Liver (tissue), 9 donors: ENCODE data around the gene TMEM245. TPM values are rescaled to one million over a fixed set of nuclear protein-coding genes. Genes with fewer than 3 reads are reported as not detected.

Experiments
- DNase-seq: peaks from one replicate; pipeline ENCODE4 v3.0.0-alpha.2; 2017; ENCODE audit warnings: low spot score
- H3K27ac ChIP-seq, 2 donors: one replicate each; pipeline ENCODE4 v1.7.0; 2013; ENCODE audit warnings: inconsistent platforms in 2 of 2, low read length in 2 of 2, control low read depth in 1 of 2, low read depth in 1 of 2, mild to moderate bottlenecking in 1 of 2
- H3K27me3 ChIP-seq, 4 donors: one replicate each; pipeline versions ENCODE4 v1.6.1 to v1.7.0; 2013; ENCODE audit warnings: low read length in 3 of 4, inconsistent platforms in 1 of 4, mild to moderate bottlenecking in 1 of 4, moderate library complexity in 1 of 4; ENCODE audit not compliant: control insufficient read depth in 4 of 4, insufficient read depth in 4 of 4
- H3K36me3 ChIP-seq, 4 donors: one replicate each; pipeline versions ENCODE4 v1.6.1 to v1.7.0; 2013; ENCODE audit warnings: low read length in 3 of 4, mild to moderate bottlenecking in 3 of 4, low read depth in 1 of 4, moderate library complexity in 1 of 4; ENCODE audit not compliant: control insufficient read depth in 4 of 4, insufficient read depth in 3 of 4
- H3K4me1 ChIP-seq, 4 donors: one replicate each; pipeline versions ENCODE4 v1.6.1 to v1.7.0; 2013; ENCODE audit warnings: low read length in 3 of 4, mild to moderate bottlenecking in 3 of 4, moderate library complexity in 1 of 4; ENCODE audit not compliant: control insufficient read depth in 4 of 4, insufficient read depth in 4 of 4
- H3K4me3 ChIP-seq, 3 donors: one replicate each; pipeline versions ENCODE4 v1.6.1 to v1.7.0; 2013; ENCODE audit warnings: low read length in 3 of 3, control low read depth in 1 of 3, low read depth in 1 of 3, mild to moderate bottlenecking in 1 of 3
- H3K9ac ChIP-seq, 2 donors: one replicate each; pipeline ENCODE4 v1.7.0; 2013; ENCODE audit warnings: low read length in 2 of 2, mild to moderate bottlenecking in 2 of 2, moderate library complexity in 2 of 2, control low read depth in 1 of 2, low read depth in 1 of 2
- H3K9me3 ChIP-seq, 4 donors: one replicate each; pipeline versions ENCODE4 v1.6.1 to v1.7.0; 2013; ENCODE audit warnings: low read length in 3 of 4; ENCODE audit not compliant: control insufficient read depth in 4 of 4
- CTCF ChIP-seq: fragments of 150-350 bp; IDR thresholded peaks from 2 replicates; pipeline ENCODE4 v1.5.1; 2017; ENCODE audit warnings: improper control_type of control experiment, low read depth, low read length; ENCODE audit not compliant: missing input control
- EGR1 ChIP-seq, 2 donors: IDR thresholded peaks; 2 replicates each; pipeline ENCODE4 v1.6.1; 2016 to 2018; ENCODE audit warnings: antibody characterized with exemption in 2 of 2, low read depth in 2 of 2
- FOXA1 ChIP-seq: IDR thresholded peaks from 2 replicates; pipeline ENCODE4 v1.6.1; 2016; ENCODE audit warnings: antibody characterized with exemption
- GABPA ChIP-seq, 2 donors: IDR thresholded peaks in 1 of 2; conservative IDR thresholded peaks in 1 of 2; 2 replicates each; pipeline ENCODE4 v1.6.1; 2016; ENCODE audit warnings: antibody characterized with exemption in 2 of 2, mild to moderate bottlenecking in 1 of 2, moderate library complexity in 1 of 2
- HNF4A ChIP-seq, 2 donors: conservative IDR thresholded peaks; 2 replicates each; pipeline ENCODE4 v1.6.1; 2016; ENCODE audit warnings: antibody characterized with exemption in 2 of 2, mild to moderate bottlenecking in 2 of 2
- HNF4G ChIP-seq: IDR thresholded peaks from 2 replicates; pipeline ENCODE4 v1.6.1; 2016; ENCODE audit warnings: antibody characterized with exemption
- JUND ChIP-seq, 2 donors: IDR thresholded peaks; 2 replicates each; pipeline ENCODE4 v1.6.1; 2016; ENCODE audit warnings: antibody characterized with exemption in 2 of 2
- RAD21 ChIP-seq, 2 donors: IDR thresholded peaks; 2 replicates each; pipeline ENCODE4 v1.6.1; 2016; ENCODE audit warnings: antibody characterized with exemption in 2 of 2, mild to moderate bottlenecking in 2 of 2
- REST ChIP-seq: IDR thresholded peaks from 2 replicates; pipeline ENCODE4 v1.6.1; 2016; ENCODE audit warnings: antibody characterized with exemption, mild to moderate bottlenecking
- TAF1 ChIP-seq: conservative IDR thresholded peaks from 2 replicates; pipeline ENCODE4 v1.6.1; 2016; ENCODE audit warnings: antibody characterized with exemption, mild to moderate bottlenecking
- YY1 ChIP-seq: IDR thresholded peaks from 2 replicates; pipeline ENCODE4 v1.6.1; 2016; ENCODE audit warnings: antibody characterized with exemption, mild to moderate bottlenecking
- WGBS: extraction: QIAGEN DNeasy Blood & Tissue Kit; methylation state at CpG from one replicate; pipeline ENCODE4 v1.1.7; 2013; 5-methylcytosine and 5-hydroxymethylcytosine counted together
- polyA plus RNA-seq, 2 donors: library from polyadenylated mRNA; stranded (reverse) in 1 of 2; unstranded in 1 of 2; fragments of 200-250 nt in 1 of 2; fragments of >200 nt in 1 of 2; fragmentation: Nextera tagmentation in 1 of 2; extraction: Ambion mirVana in 1 of 2; gene quantifications; one replicate each; pipeline versions ENCODE4 v1.2.1 to v1.2.3, GENCODE V29; 2013 to 2015
- total RNA-seq, 2 donors: library from RNA; depleted of rRNA; stranded (reverse); fragments of >200 nt; gene quantifications; one replicate each; pipeline ENCODE4 v1.2.3, GENCODE V29; 2014
- TF ChIP-seq, protein P1 (sequence below): IDR thresholded peaks from 2 replicates; pipeline ENCODE4 v1.6.1; 2016; ENCODE audit warnings: antibody characterized with exemption
- donor health status: healthy.
- donor health status: healthy.
- donor health status: healthy.
- donor health status: healthy.
- donor health status: healthy.

Gene TMEM245
- total and polyA plus RNA-seq, 4 donors: 13.7 to 75.3 (median 31.2) TPM

DNA sequence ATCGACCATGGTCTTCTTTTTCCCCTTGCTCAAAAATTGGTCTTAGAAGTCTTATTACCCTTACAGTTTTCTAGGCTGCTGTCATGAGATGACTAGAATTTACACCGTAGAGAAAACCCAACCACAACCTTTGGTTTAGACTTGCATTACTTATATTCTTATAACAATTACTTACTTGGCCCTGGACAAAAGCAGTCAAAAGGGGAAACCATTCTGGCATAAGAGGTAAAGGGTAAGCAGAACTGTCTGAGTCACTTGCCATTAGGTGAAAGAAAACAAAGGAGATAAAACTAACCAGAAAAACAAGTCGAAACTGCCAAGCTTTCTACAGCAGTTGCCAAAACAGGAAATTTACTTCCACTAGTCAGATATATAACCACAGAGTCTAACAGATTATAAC lies 17.9 kb downstream of the TMEM245 start:
- Histone ChIP-seq H3K4me3 (no peak overlapping the region), H3K4me1 (peaks cover 4 to 20% (median 13%) of the 10 kb centered on the region in 4 donors), H3K9ac (no peak overlapping the region), H3K9me3 (no peaks in the 10 kb centered on the region), H3K36me3 (peaks cover 1 to 12% (median 5%) of the 10 kb centered on the region in 4 donors), H3K27me3 (no peaks in the 10 kb centered on the region), H3K27ac (peak overlapping the region; percentile 46 to 73)
- no peak for DNase-seq
- peak in 1 of 2 donors; percentile 43 for TF ChIP-seq JUND (IDR thresholded peaks at IDR 0.05)
- TF ChIP-seq TAF1: no peak
- TF ChIP-seq RAD21 (IDR thresholded peaks at IDR 0.05): peak in 1 of 2 donors; percentile 8
- TF ChIP-seq YY1: peak; percentile 37
- TF ChIP-seq HNF4A (conservative IDR thresholded peaks at IDR 0.05): peak in 1 of 2 donors; percentile 27
- TF ChIP-seq REST: peak; percentile 20
- WGBS: 38% methylated on average over 3 of the region's 3 CpGs

DNA sequence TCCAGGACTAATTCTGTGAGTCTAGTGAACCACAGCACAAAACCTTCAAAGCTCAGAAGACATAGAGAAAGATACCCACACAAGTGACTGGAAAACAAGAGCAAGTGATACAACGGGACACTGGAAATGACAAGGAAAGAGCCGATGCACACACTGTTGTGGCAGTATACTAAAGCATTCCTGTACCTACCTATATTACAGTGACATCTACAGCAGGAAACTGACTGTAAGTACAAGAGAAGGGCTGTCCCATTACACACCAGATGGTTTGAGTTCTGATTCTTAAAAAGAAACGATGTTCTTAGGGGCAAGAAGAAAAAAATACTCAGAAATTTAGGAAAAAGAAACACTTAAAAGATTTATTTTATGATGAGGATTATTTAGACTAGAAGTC lies 18.5 kb downstream of the TMEM245 start:
- peaks cover 4 to 20% (median 13%) of the 10 kb centered on the region in 4 donors for H3K4me1 ChIP-seq

GRCh38 chr9:109100543-109101201 lies 19.1 kb downstream of the TMEM245 start:
- WGBS: 81% methylated on average over 3 of the region's 3 CpGs
- Histone ChIP-seq H3K9me3 (no peaks in the 10 kb centered on the region), H3K27me3 (no peaks in the 10 kb centered on the region), H3K36me3 (peaks cover 1 to 12% (median 5%) of the 10 kb centered on the region in 4 donors), H3K9ac (no peak overlapping the region), H3K4me1 (peaks cover 4 to 20% (median 13%) of the 10 kb centered on the region in 4 donors), H3K4me3 (no peak overlapping the region), H3K27ac (no peak overlapping the region)
- no peak for DNase-seq
- no peak for TF ChIP-seq CTCF
- no peak for TF ChIP-seq JUND (IDR thresholded peaks at IDR 0.05)
- TF ChIP-seq HNF4A (conservative IDR thresholded peaks at IDR 0.05): no peak

More for the DNA sequence above, 18.5 kb downstream of the TMEM245 start:
- Histone ChIP-seq H3K9me3 (no peaks in the 10 kb centered on the region), H3K27ac (peak overlapping the region; percentile 46 to 73), H3K36me3 (peaks cover 1 to 12% (median 5%) of the 10 kb centered on the region in 4 donors), H3K27me3 (no peaks in the 10 kb centered on the region), H3K9ac (no peak overlapping the region), H3K4me3 (no peak overlapping the region)
- WGBS: 70% methylated on average over 3 of the region's 3 CpGs
- TF ChIP-seq, protein P1, sequence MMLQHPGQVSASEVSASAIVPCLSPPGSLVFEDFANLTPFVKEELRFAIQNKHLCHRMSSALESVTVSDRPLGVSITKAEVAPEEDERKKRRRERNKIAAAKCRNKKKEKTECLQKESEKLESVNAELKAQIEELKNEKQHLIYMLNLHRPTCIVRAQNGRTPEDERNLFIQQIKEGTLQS: no peak
- TF ChIP-seq EGR1 (IDR thresholded peaks at IDR 0.05; ENCODE audit: low read depth in 2 of 2) (no peak), FOXA1 (no peak), GABPA (IDR thresholded peaks at IDR 0.05 in 1 of 2, conservative IDR thresholded peaks at IDR 0.05 in 1 of 2) (no peak), JUND (IDR thresholded peaks at IDR 0.05) (no peak), HNF4G (no peak)
- no peak for DNase-seq
